HG03354 (cell line): Measurements from ENCODE around the gene TERC.

Experiments
- ATAC-seq: cut with Tn5 transposase; IDR thresholded peaks from one replicate; pipeline ENCODE4 v1.9.1; 2021; ENCODE audit warnings: mild to moderate bottlenecking; ENCODE audit not compliant: unreplicated experiment, poor library complexity, severe bottlenecking

TERC gene

GRCh38 chr3:169764882-169765612, at the start of gene TERC:
TERC (minus strand) TSS chr3:169765060.
- ATAC-seq: peak; percentile 84

GRCh38 chr3:169813757-169814517, 49.1 kb upstream of the TERC start:
- peak; percentile 90 for ATAC-seq

- no peak for ATAC-seq
These were observed 48.4 kb upstream of the TERC start for GRCh38 chr3:169813278-169813677.

GRCh38 chr3:169812332-169813235, 47.7 kb upstream of the TERC start, which contains the start of the genes LRRC34 and LRRIQ4:
LRRC34 (minus strand) TSS chr3:169812904; CDS start chr3:169812548, 356 bp downstream.
LRRIQ4 (plus strand) TSS chr3:169812870; CDS start chr3:169821922, 9,052 bp downstream.
- peak; percentile 72 for ATAC-seq

GRCh38 chr3:169811631-169812331, 46.9 kb upstream of the TERC start:
- ATAC-seq: peak; percentile 19

DNA sequence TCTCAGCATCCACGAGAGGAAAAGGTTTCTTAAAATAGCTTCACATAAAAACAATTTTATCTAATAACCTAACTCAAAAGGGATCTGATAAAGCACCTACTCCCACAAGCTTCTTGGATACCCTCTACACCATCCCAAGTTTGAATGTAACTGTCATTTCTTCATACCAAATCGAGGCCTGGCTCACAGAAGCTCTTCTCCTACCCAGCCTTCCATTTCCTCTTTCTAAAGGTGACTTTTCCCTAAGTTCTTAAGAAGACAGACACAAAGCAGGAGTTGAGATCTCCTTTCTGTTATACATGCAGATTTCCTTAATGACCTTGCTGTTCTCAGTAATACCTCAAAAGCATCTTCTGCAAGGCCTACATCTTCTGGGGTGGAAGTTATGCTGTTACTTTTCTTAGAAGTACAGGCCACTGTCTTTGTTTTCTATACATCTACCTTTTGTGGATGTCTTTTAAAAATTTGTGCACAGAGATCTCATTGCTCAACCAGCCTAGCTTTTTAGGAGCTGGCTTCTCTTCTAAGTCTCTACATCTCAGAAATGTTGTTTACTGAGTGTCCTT, 44.5 kb upstream of the TERC start:
- no peak for ATAC-seq

DNA sequence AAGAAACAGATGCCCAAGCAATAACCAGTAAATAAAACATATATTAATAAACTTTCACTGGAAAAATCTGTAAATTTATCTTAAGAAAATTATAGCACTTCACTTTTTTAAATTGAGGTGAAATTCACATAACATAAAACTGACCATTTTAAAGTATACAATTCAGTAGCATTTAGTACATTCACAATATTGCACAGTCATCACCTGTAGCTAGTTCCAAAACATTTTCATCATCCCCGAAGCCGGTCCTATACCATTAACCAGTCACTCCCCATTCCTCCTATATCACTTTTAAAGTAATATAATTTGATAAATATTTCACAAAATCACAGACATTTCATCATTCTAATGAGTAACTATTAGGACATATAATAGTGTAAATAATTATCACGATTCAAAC, 39.8 kb upstream of the TERC start:
- no peak for ATAC-seq

DNA sequence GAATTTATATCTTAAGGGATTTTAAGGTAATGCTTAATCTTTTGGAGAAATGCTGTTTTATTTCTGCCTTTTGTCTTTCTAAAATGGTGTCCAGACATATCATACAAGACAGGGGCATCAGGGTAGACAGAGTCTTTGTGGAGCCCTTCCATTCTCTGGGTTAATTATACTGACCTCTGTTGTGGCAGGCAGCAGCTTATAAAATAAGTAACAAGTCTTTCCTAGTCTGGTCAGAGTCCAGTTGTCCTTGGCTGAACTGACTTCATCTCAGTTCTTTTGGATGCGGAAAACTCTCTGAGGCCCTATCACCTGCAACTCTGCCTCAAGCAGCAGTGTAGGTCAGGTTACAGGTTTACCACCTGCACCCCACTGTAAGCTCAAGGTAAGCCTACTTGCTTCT, 27.5 kb upstream of the TERC start:
- ATAC-seq: no peak

- no peak for ATAC-seq
These were observed 26.0 kb upstream of the TERC start for GRCh38 chr3:169790687-169791429.

GRCh38 chr3:169790219-169790618, 25.4 kb upstream of the TERC start:
- ATAC-seq: no peak

DNA sequence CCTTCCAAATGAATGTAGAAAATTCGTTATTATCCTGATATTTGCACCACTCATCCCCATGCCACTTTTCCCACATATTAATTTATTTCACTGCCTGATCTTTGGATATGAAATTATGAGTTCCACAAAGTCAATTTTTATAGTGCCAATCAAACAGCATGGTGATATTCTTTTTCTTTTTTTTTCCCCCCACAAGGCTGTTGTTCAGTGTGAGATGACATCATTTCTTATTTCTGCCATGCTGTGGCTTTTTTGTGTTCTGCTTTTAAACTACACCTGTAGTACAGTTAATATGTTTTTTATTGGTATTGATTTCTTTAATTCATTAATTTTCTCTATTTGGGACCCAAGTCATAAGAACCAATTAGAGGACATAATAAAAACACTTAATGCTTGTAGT, 22.9 kb upstream of the TERC start:
- no peak for ATAC-seq

DNA sequence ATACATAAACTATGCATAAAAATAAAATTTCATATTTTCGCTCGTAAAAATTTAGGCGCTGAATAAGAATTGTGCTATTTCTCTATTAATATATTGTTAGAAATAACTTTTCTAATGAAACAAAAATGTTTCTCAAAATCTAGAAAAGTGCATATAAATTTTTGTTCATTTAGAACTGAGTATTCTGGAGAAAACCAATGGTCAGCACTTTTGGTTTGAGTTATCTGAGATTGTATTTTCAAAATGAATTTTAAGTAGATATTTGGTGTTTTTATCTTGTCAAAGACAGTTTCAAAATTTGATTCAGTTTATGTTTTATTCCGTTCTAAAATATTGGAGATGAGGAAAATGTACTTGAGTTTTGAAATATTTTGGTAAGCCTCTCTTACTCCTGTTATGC, 22.3 kb upstream of the TERC start:
- no peak for ATAC-seq

DNA sequence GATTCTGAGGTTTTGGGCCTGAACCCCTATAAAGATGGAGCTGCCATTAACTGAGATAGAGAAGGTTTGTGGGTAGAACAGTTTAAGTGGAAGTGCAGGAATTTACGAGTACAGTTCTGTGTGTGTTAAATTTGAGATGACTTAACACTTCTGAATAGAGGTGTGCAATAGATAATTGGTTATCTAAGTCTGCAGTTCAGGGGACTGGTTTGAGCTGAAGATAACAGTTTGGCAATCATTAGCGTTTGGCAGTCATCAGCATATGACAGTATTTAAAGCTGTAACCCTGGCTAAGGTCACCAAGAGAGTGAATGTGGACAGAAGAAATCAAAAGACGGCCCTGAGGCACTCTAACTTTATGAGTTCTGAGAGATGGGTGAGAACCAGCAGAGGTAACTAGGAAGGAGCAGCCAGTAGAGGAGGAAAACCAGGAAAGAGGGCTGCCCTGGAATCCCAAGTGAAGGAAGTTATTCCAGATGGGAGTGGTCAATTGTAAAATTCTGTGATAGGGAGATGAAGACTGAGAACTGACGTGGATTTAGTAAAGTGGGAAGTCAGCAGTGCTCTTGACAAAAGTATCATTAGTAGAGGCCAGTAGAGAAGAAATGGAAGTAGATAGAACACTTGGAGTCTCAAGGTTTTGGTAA, 16.5 kb upstream of the TERC start:
- no peak for ATAC-seq

GRCh38 chr3:169780742-169781141, 15.9 kb upstream of the TERC start:
- ATAC-seq: no peak

GRCh38 chr3:169777822-169778221, 13.0 kb upstream of the TERC start:
- ATAC-seq: no peak

DNA sequence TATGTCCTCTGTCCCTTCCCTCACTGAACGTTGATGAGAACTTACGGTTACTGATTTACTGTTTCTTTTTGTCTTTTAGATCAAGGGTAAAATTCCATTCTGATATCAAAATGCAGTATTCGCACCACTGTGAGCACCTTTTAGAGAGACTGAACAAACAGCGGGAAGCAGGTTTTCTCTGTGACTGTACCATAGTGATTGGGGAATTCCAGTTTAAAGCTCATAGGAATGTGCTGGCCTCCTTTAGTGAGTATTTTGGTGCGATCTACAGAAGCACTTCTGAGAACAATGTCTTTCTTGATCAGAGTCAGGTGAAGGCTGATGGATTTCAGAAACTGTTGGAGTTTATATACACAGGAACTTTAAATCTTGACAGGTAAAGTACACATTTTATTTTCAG, 9.3 kb upstream of the TERC start:
- ATAC-seq: no peak

- ATAC-seq: peak; percentile 85
These were observed 8.3 kb upstream of the TERC start, which contains the start of gene MYNN for GRCh38 chr3:169772897-169773816. MYNN (plus strand) TSS chr3:169773396; CDS start chr3:169774296, 900 bp downstream.
